Fibroblast of skin of right quadriceps (primary cell): Measurements from ENCODE around the gene CLP1.
"Not testable (repeated sequence)": the region's sequence is repeated elsewhere in the genome, so short reads cannot be mapped to it uniquely, and the experiment has no call there.

ENCODE experiments used
- DNase-seq: peaks from one replicate; pipeline ENCODE4 v3.0.0-alpha.2; 2013

The CLP1 gene

DNA sequence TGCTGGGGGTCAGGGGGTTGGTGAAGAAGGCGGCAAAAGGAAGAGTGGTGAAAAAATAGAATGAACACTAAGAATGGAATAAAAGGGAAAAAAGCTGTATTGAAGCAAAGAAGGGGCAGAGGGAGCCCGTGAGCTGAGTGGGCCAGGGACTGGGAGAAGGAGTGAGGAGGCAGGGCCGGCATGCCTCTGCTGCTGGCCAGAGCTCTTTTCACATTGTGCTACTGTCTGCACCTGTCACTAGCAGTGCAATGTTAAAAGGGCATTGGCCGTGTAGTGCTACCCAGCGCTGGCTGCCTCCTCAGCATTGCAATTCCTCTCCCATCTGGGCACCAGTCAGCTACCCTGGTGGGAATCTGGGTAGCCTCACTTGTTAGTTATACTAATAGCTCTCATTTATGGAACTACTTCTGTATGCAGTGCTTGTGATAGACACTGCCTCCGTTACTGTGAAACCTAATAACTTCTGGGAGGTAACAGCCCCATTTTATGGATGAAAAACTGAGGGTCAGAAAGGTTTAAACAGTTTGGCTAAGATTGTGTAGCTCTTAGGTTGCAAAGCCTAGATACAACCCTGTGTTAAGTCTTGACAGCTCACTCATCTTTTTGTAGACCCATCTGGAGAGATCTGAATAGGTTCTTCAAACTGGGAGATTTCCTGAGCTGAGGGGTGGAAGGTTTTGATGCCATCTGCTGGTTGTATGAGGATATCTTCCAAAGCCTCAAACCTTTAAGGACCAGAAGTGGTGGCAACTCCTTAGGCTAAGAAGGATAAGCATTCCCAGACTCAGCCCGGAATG is 16.4 kb upstream of the CLP1 start:
- peak; percentile 64 for DNase-seq

DNA sequence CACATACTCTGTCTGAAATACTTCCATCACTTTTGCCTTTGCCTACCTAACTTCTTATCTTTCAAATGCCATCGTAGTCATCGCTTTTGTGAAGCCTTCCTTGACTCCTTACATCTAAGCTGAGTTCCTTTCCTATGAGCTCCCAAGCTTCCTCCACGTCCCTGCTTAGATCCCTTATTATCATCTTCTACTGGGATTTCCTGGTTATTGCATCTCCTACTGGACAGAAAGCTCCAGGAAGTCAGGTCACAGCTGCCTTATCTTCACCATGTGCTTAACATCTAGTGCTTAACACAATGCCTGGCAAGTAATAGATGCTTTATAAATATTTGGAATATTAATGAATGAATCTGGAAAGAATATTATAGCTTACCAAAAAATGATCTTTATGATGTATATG is 13.8 kb upstream of the CLP1 start:
- DNase-seq, result no peak

DNA sequence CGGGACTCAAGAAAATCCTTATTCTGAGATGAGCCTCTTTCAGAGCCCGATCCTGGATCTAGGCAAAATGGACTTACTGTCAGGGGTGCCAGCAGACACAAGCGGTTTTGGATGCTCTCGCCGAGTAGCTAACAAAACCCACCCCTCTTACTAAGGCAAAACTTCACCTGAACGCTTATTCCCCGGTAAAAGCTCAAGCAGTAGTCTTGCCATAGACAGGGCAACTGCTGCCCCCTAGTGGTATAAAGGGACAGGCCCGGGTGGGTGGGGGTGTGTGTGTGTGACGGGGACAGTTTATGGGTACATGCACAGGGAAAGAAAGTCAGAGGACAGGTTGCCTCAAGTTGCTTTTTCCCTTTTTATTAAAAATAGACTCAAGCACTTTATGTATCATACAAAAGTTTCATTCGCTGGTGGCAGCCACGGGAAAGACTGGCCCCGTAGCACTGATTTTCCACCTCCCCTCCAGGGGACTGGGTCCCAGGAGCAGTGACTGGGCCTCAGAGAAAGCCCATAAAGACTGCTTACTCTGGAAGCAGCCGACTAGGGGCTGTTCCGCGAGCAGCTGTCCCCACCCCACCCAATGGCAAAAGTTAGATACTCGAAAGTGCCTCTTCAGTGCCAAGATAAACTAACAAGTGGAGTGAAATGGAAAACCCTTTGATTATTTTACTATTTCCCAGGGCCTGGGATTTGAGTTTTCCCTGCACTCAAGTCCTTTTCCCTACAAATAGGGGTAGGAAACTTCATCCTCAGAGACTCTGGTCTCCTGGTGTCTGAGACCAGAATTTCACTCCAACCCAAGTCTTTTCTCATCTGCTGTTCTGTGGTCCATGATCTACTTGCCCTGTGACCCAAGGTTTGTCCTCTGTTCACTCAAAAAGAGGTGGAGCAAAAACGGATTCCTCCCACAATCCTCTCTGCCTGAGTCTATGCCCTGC is 12.5 kb upstream of the CLP1 start:
- DNase-seq, result peak; percentile 68

DNA sequence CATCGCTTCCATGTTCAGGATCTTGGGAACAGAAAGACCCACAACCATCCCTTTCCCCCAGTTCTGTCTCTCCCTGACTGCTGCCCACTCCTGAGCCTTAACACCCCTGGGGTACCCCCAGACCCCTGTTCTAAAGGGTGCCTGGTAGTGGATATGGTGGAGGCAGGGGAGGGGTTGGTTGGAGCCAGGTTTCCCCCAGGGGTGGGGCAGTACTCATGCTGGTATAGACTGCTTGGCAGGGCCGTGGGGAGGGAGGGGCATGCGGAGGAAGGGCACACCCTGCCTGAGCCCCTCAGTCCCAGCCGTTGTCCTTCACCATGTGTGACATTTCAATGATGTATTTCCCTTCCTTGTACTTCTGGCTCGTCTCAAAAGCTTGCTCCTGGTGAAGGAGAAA is 11.9 kb upstream of the CLP1 start:
- no peak for DNase-seq

DNA sequence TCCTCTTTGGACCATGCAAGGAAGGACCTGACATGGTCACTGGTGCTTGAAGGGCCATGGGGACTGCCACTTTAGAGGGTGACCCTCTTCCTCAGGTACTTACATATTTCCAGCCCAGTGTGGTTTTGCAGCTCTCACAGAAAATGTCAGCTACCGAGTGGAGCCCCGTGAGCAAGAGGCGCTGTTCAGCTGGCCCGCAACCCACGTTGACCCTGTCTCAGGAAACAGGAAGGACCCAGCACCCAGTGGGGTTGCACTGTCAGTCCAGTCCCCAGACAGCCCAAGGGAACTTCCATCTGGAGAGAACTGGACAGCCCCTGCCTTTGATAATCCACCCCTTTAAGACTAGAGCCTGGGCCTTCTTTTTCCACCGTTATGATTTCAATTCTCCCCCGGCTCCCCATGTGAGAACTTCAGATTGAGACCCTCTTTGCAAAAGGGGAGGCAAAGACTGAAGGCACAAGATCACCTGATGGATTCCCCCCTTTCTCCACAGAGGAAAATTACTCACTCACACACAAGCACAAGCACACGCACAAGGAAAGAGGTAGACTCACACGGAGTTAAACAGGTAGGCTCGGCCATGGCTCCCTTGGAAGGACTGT is 11.3 kb upstream of the CLP1 start:
- DNase-seq, result no peak

DNA sequence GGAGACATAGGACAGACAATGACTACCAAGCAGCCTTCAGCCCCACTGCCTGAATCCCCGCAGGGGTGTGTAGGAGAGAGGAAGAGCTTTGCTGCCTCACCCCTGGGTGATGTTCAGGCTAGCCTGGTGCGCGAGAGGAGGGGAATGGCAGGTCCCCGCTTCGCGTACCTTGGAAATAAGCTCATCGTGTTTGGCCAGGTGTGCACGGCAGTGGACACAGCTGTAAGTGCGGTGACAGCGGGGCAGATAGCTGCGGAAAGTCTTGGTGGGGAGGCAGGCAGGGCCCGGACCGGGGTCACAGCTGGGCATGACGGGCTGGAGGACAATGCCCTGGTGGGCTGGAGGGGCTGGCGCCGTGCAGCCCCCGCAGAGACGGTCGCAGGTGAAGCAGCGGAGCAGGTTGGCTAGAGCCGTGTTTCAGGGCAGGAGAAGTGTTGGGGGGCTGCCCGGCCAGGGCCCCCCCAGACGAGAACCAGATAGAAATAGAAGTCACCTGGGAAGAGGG is 10.7 kb upstream of the CLP1 start:
- DNase-seq, result no peak

DNA sequence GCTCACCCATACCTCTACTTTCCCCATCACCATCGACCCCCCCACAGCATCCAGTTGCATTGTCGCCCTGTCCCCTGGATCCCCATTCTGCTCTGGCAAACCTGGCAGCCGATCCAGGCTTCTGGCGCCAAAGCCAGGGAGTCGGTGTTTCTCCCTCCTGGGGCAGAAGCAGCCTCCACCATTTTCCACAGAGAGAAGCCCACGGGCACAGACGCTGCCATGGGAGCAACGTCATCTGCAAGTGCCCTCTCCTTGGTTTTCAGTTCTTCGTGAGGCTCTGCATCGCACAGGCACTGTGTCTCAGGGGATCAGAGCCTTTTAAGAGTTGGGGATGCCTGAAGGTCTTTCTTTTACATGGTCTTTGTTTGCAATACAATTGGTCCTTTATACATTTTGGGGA is 10.2 kb upstream of the CLP1 start:
- no peak for DNase-seq

DNA sequence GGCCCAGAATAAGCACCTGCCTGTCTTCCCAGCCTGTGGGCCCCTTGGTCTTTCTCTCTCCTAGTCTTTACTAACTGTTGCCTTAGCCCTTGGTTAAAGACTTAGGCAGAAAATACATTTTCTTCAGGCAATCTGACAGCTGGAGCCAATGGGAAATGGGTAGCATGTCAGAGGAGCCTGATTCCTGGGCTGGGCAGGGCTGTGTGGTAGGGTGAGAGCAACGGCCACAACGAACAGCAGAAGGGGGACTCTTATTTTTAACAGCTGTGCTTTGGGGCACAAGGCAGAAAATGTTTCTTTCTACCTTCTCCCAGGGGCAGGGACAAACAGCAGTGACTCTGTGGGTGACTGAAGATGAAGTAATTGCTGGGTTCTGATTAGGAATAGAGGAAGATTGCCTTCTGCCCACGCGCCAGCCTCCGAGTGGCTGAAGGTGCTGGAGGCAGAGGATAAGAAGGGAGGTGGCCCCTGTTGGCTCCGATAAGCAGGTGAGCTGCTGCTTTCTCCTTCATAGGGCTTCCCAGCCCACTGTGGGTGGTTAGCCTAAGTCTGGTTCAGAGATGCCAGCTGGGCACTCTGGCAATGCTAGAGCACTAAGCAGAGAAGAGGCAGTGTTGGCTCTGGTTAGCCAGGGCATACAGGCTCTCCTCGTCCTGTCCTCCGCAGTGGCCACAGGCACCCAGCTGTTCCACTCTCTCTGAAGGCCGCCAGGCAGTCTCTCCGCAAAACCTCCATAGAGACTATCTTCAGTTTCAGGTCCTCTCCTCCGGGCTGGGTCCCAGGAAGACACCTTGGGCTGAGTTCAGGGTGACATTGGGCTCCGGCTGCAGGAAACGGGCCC is 9.4 kb upstream of the CLP1 start:
- no peak for DNase-seq

DNA sequence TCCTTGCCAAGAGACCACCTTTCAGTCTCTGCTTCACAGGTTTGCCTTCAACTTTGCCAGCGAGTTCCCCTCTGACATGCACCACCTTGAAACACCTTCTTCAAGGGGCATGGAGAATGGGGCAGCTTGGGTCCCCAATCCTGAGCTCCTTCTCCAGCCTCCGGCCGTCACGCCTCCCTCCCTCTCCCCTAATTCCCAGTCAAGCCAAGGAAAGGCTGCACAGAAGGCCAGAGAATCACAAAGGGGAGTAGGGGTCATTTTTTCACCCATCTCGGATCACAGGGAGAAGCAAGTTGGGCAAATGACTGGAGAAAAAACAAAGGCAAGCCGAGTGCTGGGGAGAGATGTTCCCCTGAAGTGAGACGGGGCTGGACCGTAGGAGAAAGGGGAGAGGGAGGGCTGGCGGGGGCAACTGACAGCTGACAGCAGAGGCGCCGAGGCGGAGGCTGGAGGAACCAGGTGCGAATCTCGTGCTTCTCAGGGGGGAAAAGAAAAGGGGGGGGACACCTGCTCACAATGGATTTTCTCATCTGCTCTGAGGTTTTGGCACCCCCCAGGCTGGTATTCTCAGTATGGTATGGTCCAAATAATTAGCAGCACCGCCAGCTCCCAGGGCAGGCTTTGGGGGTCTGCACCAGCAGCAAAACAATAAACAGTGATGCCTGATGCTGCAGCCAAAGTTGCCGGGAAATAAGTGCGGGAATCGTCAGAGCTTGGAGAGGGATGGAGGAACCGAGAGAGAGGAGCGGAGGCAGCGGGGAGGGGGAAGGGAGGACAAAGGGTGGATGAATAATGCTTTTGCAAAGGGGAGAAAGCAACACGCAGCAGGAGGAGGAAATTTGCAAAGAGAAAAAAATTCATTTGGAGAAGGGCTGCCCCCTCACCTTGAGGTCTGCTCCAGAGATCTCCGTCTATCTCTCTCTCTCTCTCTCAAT is 8.5 kb upstream of the CLP1 start:
- DNase-seq, result peak; percentile 49

DNA sequence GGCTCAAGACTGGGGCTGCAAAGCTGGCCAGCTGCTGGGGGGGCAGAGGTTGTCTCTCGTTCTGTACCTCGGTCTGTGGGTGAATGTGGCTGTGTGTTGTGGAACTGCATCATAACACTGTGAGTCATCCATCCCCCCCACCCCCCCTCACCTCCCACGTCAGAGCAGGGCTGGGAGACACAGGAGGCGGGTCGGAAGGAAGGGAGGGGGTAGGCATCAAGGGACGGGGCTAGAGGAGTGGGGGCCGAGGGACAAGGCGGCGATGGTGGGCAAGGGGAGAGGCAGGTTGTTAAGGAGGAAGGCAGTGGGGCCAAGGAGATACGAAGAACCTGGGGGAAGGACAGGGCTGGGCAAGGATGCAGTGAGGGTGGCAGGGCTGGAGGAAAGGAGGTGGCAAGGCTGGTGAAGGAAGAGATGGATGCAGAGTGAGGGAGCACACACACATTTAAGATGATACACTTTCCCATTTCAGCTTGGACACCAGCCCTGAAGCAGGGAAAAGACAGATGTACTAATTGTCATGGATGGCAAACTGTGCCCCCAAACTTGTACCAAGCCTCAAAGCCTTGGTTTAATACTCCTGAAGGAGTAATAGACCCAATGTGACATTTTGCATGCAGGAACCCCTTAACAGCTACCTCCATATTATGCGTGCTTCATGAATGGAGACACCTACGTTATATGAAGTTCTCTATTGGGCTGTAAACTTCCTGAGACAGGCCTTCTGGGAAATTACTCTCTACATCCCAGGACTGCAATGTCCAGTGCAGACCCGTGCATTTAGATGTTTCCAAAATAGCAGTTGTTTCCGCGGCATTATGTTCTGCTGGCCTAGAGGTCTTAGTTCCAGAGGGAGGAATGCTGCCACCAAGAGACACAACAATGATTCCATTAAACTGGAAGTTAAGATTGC is 7.5 kb upstream of the CLP1 start, which contains the start of gene YPEL4:
Gene YPEL4, minus strand, starts transcription at position 87 of the 913 bp plus-strand sequence. CDS start 2,805 bp downstream, outside the sequence.
- peak; percentile 83 for DNase-seq

DNA sequence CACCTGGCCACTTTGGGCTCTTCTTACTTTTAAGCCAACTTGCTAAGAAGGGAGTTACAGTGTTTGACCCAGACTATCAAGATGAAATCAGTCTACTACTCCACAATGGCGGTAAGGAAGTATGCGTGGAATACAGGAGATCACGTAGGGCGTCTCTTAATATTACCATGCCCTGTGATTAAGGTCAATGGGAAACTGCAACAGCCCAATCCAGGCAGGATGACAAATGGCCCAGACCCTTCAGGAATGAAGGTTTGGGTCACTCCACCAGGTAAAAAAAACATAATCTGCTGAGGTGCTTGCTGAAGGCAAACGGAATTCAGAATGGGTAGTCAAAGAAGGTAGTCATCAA is 6.8 kb upstream of the CLP1 start:
- DNase-seq, result no peak

DNA sequence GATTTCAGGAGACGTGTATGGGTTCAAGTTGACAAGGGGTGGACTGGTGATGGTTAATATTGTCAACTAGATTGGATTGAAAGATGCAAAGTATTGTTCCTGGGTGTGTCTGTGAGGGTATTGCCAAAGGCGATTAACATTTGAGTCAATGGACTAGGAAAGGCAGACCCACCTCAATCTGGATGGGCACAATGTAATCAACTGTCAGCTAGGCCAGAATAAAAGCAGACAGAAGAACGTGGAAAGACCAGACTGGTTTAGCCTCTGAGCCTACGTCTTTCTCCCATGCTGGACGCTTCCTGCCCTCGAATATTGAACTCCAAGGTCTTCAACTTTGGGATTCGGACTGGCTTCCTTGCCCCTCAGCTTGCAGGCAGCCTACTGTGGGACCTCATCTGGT is 6.2 kb upstream of the CLP1 start:
- DNase-seq, result no peak

DNA sequence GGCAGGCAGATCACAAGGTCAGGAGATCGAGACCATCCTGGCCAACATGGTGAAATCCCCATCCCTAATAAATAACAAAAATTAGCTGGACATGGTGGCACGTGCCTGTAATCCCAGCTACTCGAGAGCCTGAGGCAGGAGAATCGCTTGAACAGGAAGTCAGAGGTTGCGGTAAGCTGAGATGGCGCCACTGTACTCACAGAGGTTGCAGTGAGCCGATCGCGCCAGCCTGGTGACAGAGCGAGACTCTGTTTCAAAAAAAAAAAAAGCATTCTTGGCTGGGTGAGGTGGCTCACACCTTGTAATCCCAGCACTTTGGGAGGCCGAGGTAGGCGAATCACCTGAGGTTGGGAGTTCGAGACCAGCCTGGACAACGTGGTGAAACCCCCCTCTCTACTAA is 5.3 kb upstream of the CLP1 start:
- DNase-seq, result not testable (repeated sequence)

DNA sequence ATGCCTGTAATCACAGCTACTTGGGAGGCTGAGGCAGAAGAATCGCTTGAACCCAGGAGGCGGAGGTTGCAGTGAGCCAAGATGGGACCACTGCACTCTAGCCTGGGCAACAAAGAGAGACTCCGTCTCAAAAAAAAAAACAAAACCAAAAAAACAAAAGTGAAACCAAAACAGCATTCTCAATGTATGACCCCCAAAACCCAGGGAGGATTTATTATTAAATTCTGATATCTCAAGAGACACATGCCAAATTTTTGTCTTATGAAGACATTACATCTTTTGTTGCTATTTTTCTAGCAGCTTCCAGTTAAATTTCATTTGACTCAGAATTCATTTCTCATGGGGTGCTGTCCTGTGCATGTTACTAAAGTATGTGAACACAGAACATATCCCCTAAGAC is 4.9 kb upstream of the CLP1 start:
- no peak for DNase-seq

DNA sequence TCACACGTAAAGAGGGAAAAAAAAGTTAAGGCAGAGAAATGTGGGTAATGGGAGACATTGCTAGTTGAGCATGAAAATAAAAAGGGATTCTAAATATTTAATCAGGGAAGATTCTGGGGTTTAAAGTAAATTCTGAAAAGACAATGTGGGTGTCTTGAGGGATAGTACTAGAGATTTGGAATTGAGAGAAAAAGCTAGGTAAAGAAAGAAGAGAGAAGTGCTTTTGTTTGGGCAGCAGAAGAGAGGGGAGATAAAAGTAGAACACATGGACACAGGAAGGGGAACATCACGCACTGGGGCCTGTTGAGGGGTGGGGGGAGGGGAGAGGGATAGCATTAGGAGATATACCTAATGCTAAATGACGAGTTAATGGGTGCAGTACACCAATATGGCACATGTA is 4.4 kb upstream of the CLP1 start:
- no peak for DNase-seq

DNA sequence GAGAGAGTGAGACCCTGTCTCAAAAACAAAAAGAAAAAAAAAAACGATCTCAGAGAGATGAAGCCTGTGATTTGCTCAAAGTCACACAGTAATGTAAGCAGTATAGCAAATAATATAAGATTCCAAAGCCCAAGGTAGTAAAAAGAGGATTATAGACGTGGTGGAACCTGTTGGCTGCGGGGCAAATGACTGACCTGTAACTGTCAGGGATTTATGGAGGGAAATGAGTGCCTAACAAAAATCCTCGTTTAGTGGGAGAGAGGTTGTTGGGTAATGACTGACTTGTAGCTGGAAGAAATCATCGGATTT is 723 bp upstream of the CLP1 start:
- no peak for DNase-seq

DNA sequence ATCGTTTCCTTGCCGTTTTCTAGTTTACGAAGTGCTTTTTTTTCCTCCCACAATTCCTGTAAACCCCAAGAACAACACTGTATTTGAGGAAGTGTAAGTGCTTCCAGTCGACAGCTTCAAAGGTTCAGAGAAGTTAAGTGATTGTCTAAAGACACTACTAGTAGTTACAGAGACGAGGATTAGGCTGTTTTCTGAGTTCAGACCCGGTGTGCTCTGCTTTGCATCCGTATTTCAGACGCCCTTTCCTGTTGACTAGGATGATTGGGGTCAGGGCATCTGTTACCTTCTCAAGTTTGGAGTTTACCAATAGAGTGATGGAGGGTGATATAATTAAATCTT is 430 bp downstream of the CLP1 start:
- DNase-seq, result no peak

DNA sequence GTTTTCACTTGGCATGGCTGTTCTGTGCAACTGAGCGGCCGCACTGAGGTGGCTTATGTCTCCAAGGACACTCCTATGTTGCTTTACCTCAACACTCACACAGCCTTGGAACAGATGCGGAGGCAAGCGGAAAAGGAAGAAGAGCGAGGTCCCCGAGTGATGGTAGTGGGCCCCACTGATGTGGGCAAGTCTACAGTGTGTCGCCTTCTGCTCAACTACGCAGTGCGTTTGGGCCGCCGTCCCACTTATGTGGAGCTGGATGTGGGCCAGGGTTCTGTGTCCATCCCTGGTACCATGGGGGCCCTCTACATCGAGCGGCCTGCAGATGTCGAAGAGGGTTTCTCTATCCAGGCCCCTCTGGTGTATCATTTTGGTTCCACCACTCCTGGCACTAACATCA is 2.1 kb downstream of the CLP1 start:
- DNase-seq, result no peak

DNA sequence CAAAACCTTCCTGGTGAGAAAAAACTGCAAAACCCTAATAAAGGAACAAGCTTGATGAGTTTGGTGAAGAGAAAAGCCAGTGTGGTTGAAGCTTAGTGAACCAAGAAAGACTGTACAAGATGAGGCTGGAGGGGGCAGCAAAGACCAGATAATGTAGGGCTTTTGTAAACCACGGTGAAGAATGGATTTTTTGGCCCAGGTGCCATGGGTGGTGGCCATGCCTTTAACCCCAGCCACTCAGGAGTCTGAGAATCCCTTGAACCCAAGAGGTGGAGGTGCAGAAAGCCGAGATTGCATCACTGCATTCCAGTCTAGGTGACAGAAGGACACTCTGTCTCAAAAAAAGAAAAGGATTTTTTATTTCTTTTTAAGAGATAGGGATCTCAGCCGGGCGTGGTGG is 5.3 kb downstream of the CLP1 start:
- no peak for DNase-seq

DNA sequence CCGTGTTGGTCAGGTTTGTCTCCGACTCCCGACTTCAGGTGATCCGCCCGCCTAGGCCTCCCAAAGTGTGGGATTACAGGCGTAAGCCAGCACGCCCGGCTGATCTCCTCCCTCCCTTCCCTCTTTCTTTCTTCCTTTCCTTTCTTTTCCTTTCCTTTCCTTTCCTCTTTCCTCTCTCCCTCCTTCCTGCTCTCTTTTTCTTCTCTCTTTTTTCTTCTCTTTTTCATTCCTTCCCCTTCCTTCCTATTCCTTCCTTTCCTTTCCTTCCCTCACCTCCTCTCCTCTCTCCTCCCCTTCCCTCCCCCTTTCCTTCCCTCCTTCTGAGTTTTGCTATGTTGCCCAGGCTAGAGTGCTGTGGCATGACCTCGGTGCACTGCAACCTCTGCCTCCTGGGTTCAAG is 6.4 kb downstream of the CLP1 start:
- no peak for DNase-seq
